Liver (tissue), 9 donors: ENCODE data around the gene CEND1. TPM values are rescaled to one million over a fixed set of nuclear protein-coding genes. Genes with fewer than 3 reads are reported as not detected.

Experiments used
- DNase-seq: peaks from one replicate; pipeline ENCODE4 v3.0.0-alpha.2; 2017; ENCODE audit warnings: low spot score
- H3K27ac ChIP-seq, 2 donors: one replicate each; pipeline ENCODE4 v1.7.0; 2013; ENCODE audit warnings: inconsistent platforms in 2 of 2, low read length in 2 of 2, control low read depth in 1 of 2, low read depth in 1 of 2, mild to moderate bottlenecking in 1 of 2
- H3K27me3 ChIP-seq, 4 donors: one replicate each; pipeline versions ENCODE4 v1.6.1 to v1.7.0; 2013; ENCODE audit warnings: low read length in 3 of 4, inconsistent platforms in 1 of 4, mild to moderate bottlenecking in 1 of 4, moderate library complexity in 1 of 4; ENCODE audit not compliant: control insufficient read depth in 4 of 4, insufficient read depth in 4 of 4
- H3K36me3 ChIP-seq, 4 donors: one replicate each; pipeline versions ENCODE4 v1.6.1 to v1.7.0; 2013; ENCODE audit warnings: low read length in 3 of 4, mild to moderate bottlenecking in 3 of 4, low read depth in 1 of 4, moderate library complexity in 1 of 4; ENCODE audit not compliant: control insufficient read depth in 4 of 4, insufficient read depth in 3 of 4
- H3K4me1 ChIP-seq, 4 donors: one replicate each; pipeline versions ENCODE4 v1.6.1 to v1.7.0; 2013; ENCODE audit warnings: low read length in 3 of 4, mild to moderate bottlenecking in 3 of 4, moderate library complexity in 1 of 4; ENCODE audit not compliant: control insufficient read depth in 4 of 4, insufficient read depth in 4 of 4
- H3K4me3 ChIP-seq, 3 donors: one replicate each; pipeline versions ENCODE4 v1.6.1 to v1.7.0; 2013; ENCODE audit warnings: low read length in 3 of 3, control low read depth in 1 of 3, low read depth in 1 of 3, mild to moderate bottlenecking in 1 of 3
- H3K9ac ChIP-seq, 2 donors: one replicate each; pipeline ENCODE4 v1.7.0; 2013; ENCODE audit warnings: low read length in 2 of 2, mild to moderate bottlenecking in 2 of 2, moderate library complexity in 2 of 2, control low read depth in 1 of 2, low read depth in 1 of 2
- H3K9me3 ChIP-seq, 4 donors: one replicate each; pipeline versions ENCODE4 v1.6.1 to v1.7.0; 2013; ENCODE audit warnings: low read length in 3 of 4; ENCODE audit not compliant: control insufficient read depth in 4 of 4
- ATF3 ChIP-seq: IDR thresholded peaks from 2 replicates; pipeline ENCODE4 v1.6.1; 2016; ENCODE audit warnings: antibody characterized with exemption
- CTCF ChIP-seq: fragments of 150-350 bp; IDR thresholded peaks from 2 replicates; pipeline ENCODE4 v1.5.1; 2017; ENCODE audit warnings: improper control_type of control experiment, low read depth, low read length; ENCODE audit not compliant: missing input control
- HNF4G ChIP-seq: IDR thresholded peaks from 2 replicates; pipeline ENCODE4 v1.6.1; 2016; ENCODE audit warnings: antibody characterized with exemption
- JUND ChIP-seq, 2 donors: IDR thresholded peaks; 2 replicates each; pipeline ENCODE4 v1.6.1; 2016; ENCODE audit warnings: antibody characterized with exemption in 2 of 2
- MAX ChIP-seq: IDR thresholded peaks from 2 replicates; pipeline ENCODE4 v1.6.1; 2016; ENCODE audit warnings: antibody characterized with exemption
- NR2F2 ChIP-seq: IDR thresholded peaks from 2 replicates; pipeline ENCODE4 v1.6.1; 2016; ENCODE audit warnings: antibody characterized with exemption
- RAD21 ChIP-seq, 2 donors: IDR thresholded peaks; 2 replicates each; pipeline ENCODE4 v1.6.1; 2016; ENCODE audit warnings: antibody characterized with exemption in 2 of 2, mild to moderate bottlenecking in 2 of 2
- REST ChIP-seq: IDR thresholded peaks from 2 replicates; pipeline ENCODE4 v1.6.1; 2016; ENCODE audit warnings: antibody characterized with exemption, mild to moderate bottlenecking
- ZBTB33 ChIP-seq: IDR thresholded peaks from 2 replicates; pipeline ENCODE4 v1.6.1; 2016; ENCODE audit warnings: antibody characterized with exemption
- WGBS: extraction: QIAGEN DNeasy Blood & Tissue Kit; methylation state at CpG from one replicate; pipeline ENCODE4 v1.1.7; 2013; 5-methylcytosine and 5-hydroxymethylcytosine counted together
- polyA plus RNA-seq, 2 donors: library from polyadenylated mRNA; stranded (reverse) in 1 of 2; unstranded in 1 of 2; fragments of 200-250 nt in 1 of 2; fragments of >200 nt in 1 of 2; fragmentation: Nextera tagmentation in 1 of 2; extraction: Ambion mirVana in 1 of 2; gene quantifications; one replicate each; pipeline versions ENCODE4 v1.2.1 to v1.2.3, GENCODE V29; 2013 to 2015
- total RNA-seq, 2 donors: library from RNA; depleted of rRNA; stranded (reverse); fragments of >200 nt; gene quantifications; one replicate each; pipeline ENCODE4 v1.2.3, GENCODE V29; 2014
- donor health status: healthy.
- donor health status: healthy.
- donor health status: healthy.
- donor health status: healthy.
- donor health status: healthy.

The CEND1 gene
- total and polyA plus RNA-seq, 4 donors: not detected

- Histone ChIP-seq H3K27ac (peak overlapping the region in 1 of 2 donors; percentile 98), H3K4me3 (peak overlapping the region in 1 of 3 donors; percentile 77), H3K36me3 (peaks cover 0 to 10% (median 5%) of the 10 kb centered on the region in 4 donors), H3K9me3 (no peaks in the 10 kb centered on the region), H3K4me1 (peaks cover 11 to 47% (median 30%) of the 10 kb centered on the region in 4 donors), H3K27me3 (no peaks in the 10 kb centered on the region), H3K9ac (no peak overlapping the region)
- WGBS: 92% methylated on average over 31 of the region's 31 CpGs
- DNase-seq: no peak
- no peak for TF ChIP-seq CTCF
- no peak for TF ChIP-seq ZBTB33
These were observed 4.3 kb upstream of the CEND1 start for GRCh38 chr11:794013-794765.

GRCh38 chr11:793556-793955 is 3.7 kb upstream of the CEND1 start:
- Histone ChIP-seq H3K36me3 (peaks cover 0 to 10% (median 5%) of the 10 kb centered on the region in 4 donors), H3K4me3 (no peak overlapping the region), H3K9ac (no peak overlapping the region), H3K27me3 (no peaks in the 10 kb centered on the region), H3K4me1 (peaks cover 11 to 47% (median 30%) of the 10 kb centered on the region in 4 donors), H3K9me3 (no peaks in the 10 kb centered on the region), H3K27ac (no peak overlapping the region)
- WGBS: 83% methylated on average over 7 of the region's 7 CpGs
- no peak for DNase-seq
- TF ChIP-seq HNF4G (no peak), ATF3 (no peak), CTCF (no peak), NR2F2 (no peak), JUND (IDR thresholded peaks at IDR 0.05) (no peak), RAD21 (IDR thresholded peaks at IDR 0.05) (no peak), REST (no peak), MAX (no peak)
